HEK293 (cell line): Measurements from ENCODE around the gene LILRB3.
"Not testable (repeated sequence)": the region's sequence is repeated elsewhere in the genome, so short reads cannot be mapped to it uniquely, and the experiment has no call there.

ENCODE experiments used
- ZSCAN23 ChIP-seq: fragments of 450-650 bp; formaldehyde crosslinking; IDR thresholded peaks from 2 replicates; pipeline ENCODE4 v1.5.1; 2016; ENCODE audit warnings: missing biosample characterization, missing genetic modification characterization
- TF ChIP-seq, protein P1 (sequence below): fragments of 450-650 bp; formaldehyde crosslinking; IDR thresholded peaks from 2 replicates; pipeline ENCODE4 v1.5.1; 2016; ENCODE audit warnings: missing biosample characterization, missing genetic modification characterization

DNA sequence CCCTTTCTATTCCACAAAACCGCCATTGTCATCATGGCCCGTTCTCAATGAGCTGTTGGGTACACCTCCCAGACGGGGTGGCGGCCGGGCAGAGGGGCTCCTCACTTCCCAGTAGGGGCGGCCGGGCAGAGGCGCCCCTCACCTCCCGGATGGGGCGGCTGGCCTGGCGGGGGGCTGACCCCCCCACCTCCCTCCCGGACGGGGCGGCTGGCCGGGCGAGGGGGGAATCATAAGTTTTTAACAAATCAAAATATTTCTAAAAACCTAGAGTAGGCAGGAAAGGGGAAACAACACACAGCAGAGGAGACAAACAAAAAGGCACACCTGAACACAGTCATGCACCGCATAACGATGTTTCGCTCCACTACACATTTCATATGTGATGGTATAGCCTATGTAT, 8.1 kb downstream of the LILRB3 start:
- not testable (repeated sequence) for TF ChIP-seq ZSCAN23 (tag by site-specific recombination)
- TF ChIP-seq, protein P1, sequence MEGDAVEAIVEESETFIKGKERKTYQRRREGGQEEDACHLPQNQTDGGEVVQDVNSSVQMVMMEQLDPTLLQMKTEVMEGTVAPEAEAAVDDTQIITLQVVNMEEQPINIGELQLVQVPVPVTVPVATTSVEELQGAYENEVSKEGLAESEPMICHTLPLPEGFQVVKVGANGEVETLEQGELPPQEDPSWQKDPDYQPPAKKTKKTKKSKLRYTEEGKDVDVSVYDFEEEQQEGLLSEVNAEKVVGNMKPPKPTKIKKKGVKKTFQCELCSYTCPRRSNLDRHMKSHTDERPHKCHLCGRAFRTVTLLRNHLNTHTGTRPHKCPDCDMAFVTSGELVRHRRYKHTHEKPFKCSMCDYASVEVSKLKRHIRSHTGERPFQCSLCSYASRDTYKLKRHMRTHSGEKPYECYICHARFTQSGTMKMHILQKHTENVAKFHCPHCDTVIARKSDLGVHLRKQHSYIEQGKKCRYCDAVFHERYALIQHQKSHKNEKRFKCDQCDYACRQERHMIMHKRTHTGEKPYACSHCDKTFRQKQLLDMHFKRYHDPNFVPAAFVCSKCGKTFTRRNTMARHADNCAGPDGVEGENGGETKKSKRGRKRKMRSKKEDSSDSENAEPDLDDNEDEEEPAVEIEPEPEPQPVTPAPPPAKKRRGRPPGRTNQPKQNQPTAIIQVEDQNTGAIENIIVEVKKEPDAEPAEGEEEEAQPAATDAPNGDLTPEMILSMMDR (tag by site-specific recombination), result not testable (repeated sequence)
